Measurements from ENCODE around the gene RAB14.
A peak's percentile ranks its signal among the peaks of the same experiment; 100 is the strongest.

The RAB14 gene

GRCh38 chr9:121201738-121202533 lies at the start of gene RAB14:
TSS of gene RAB14 (minus strand) at chr9:121201869. CDS start at chr9:121193412, 8,457 bp downstream.
- DNase-seq (ENCODE audit: insufficient read length, low spot score) = peak; percentile 85
- peak; percentile 97 for FAIRE-seq

DNA sequence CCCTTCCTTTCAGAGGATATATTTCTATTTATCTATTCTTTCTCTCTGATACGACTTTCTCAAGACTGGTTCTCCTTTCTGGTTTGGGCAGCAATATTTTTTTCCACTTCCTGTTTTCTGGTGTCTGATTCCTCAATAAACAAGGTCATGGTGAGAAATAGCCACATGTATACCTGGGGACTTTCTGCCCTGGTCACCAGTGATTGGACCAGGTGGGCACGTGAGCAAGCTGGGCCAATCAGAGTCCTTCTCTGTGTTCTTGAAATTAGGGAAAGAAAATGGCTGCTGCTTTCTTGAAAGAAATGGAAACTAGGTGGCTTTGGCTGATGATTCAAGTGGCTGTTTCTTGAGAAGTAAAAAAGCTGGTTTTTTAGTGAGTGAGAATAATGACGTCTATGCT lies 47.9 kb upstream of the RAB14 start:
- DNase-seq (ENCODE audit: insufficient read length, low spot score) (no peak), FAIRE-seq (no peak)

- DNase-seq (ENCODE audit: insufficient read length, low spot score) (no peak), FAIRE-seq (no peak)
Measured at GRCh38 chr9:121246821-121247561, 45.3 kb upstream of the RAB14 start.

DNA sequence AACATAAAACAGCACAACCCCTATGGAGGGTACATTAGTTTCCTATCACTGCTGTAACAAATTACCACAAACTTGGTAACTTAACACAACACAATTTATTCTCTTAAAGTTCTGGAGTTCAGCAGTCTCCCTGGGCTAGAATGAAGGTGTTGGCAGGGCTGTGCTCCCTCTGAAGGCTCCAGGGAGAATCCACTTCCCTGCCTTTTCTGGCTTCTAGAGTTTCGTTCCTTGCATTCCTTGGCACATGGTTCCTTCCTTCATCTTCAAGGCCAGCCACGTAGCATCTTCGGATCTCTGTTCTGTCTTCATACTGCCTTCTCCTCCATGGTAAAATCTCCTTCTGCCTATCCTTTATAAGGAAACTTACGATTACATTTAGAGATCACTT lies 41.3 kb upstream of the RAB14 start:
- FAIRE-seq (no peak), DNase-seq (ENCODE audit: insufficient read length, low spot score) (no peak)

DNA sequence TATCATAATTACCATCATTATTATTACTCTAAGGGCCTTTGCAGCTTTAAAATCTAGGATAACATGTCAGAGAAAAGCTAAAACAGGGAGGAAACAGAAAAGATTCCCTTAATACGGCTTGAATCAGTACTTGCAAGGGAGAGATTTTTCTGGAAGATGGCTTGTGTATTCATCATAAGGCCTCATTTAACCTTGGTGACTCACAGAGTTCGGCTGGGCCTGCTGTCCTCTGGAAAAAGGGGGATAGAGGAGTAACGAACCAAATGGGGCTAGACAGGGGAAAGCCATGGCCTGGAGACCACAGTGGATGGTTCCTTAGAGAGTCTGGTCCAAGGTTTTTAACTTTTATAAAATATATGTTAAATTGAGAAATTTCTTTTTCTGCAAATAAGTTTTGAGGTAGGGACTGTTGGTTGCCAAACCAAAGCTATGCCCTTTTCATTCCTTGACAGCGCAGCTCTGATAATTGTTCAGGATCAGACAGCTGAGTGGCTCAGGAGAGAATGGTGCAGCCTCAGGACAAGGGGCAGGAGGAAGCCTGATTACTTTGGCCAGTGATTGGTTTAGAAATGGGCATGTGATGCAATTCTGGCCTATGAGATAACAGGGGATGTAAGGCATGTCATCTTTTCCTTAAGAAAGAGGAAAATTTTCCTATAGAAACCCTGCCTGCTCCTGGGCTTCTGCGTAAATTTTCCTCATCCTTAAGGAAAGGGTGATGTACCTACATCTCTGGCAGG lies 40.7 kb upstream of the RAB14 start:
- DNase-seq (ENCODE audit: insufficient read length, low spot score) (no peak), FAIRE-seq (no peak)

GRCh38 chr9:121240472-121241135 lies 38.9 kb upstream of the RAB14 start:
- FAIRE-seq (no peak), DNase-seq (ENCODE audit: insufficient read length, low spot score) (no peak)

- DNase-seq (ENCODE audit: insufficient read length, low spot score) (no peak), FAIRE-seq (no peak)
Measured at GRCh38 chr9:121239851-121240250, 38.2 kb upstream of the RAB14 start.

- no peak for FAIRE-seq
- no peak for DNase-seq (ENCODE audit: insufficient read length, low spot score)
Measured at GRCh38 chr9:121239071-121239470, 37.4 kb upstream of the RAB14 start.

DNA sequence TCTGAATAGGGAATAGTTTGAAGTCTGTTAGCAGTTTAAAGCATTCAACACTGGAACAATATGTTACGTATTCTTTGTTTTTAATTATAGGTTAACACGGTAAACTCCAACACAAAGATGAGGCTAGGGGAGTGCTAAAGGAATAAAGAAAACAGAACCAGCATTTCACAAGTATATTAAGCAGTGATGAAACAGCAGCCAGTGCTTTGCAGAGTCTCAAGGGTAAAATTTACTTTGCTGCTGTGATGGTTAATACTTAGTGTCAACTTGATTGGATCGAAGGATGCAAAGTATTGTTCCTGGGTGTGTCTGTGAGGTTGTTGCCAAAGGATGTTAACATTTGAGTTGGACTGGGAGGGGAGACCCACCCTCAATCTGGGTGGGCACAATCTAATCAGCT lies 36.2 kb upstream of the RAB14 start:
- FAIRE-seq (no peak), DNase-seq (ENCODE audit: insufficient read length, low spot score) (no peak)

DNA sequence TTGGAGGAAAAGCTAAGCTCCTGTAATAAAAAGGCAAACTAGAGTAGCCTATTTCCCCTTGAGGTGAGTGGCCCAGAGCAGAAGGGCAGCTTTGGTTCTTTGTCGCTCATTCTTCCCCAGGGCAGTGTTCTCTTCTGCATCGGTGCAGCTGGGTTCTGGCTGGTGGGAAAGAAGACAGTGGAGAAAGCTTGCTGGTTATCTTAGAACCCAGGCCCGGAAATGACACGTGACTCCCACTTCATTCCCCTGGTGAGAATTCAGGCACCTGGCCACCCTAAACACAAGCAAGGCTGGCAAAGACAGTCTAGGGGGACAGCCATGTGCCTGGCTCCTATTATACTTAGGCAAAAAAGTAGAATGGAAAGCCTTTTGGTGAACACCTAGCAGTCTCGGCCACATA lies 33.8 kb upstream of the RAB14 start:
- no peak for FAIRE-seq
- no peak for DNase-seq (ENCODE audit: insufficient read length, low spot score)

DNA sequence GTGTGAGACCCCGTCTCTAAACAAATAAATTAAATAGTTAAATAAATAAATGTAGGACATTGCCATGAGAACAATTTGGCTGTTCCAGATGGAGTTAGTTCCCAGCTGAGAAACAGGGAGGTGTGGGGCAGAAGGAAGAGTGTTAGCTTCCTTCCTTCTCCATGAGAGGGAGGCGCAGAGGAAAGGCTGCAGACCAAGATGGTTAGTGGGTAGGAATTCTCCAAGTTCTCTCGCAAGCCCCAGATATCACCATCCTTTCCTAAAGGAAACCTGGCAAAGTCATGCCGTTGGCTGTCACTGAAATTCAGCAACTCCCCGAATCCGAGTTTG lies 33.1 kb upstream of the RAB14 start:
- DNase-seq (ENCODE audit: insufficient read length, low spot score) (no peak), FAIRE-seq (no peak)

GRCh38 chr9:121233906-121234831 lies 32.5 kb upstream of the RAB14 start:
- no peak for FAIRE-seq
- no peak for DNase-seq (ENCODE audit: insufficient read length, low spot score)

DNA sequence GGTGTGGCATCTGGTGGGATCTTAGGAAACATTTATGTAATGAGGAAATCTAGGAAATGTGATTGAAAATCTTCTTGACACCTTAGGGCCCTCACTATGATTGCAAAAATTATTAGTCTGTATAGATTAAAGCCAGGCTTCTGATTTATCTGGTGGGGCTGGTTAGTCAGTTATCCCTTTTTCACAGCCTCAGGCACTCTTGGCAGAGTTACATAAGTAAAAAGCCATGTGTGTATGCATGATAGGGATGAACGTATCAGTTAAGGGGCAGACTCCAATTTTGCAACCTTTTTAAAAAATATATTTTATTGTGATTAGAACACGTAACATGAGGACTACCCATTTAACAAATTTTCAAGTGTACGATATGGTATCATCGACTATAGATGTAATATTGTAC lies 30.6 kb upstream of the RAB14 start:
- FAIRE-seq (no peak), DNase-seq (ENCODE audit: insufficient read length, low spot score) (no peak)

DNA sequence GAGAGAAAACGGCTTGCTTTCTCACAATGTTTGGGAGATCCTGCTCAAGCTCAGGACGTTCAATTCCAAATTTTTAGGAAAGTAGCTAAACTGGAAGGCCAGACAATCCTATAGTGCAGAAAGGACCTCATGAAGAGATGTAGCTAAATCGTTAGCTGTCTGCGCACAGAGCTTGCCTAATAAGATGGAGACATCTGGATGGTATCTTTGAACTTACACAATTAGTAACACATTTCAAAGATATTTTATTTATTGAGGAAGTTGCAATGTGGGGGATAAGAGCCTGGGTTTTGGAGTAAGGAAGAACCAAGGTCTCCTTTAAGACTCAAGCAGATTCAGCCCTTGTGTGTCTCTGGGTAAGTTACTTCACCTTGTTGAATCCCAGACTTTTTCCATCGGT lies 28.6 kb upstream of the RAB14 start:
- no peak for DNase-seq (ENCODE audit: insufficient read length, low spot score)
- FAIRE-seq = no peak

- FAIRE-seq (no peak), DNase-seq (ENCODE audit: insufficient read length, low spot score) (no peak)
Measured at GRCh38 chr9:121227862-121228261, 26.2 kb upstream of the RAB14 start.

DNA sequence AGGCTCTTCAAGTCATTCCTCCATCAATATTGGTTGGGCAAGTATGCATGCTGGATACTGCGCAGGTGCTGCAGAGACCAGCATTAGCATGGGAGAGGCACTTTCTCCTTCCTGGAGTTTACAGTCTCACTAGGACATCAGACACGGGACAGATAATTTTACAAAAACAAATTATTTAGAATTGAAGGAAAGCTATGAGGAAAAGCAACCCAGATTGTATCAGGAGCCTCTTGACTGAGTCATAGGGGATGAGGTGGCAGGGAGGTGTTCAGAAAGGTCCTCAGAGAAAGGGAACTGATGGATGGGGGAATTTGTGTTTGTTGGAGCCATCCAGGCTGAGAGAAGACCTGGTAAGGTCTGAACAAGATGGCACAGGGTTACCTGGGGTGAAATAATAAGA lies 24.5 kb upstream of the RAB14 start:
- FAIRE-seq = no peak

GRCh38 chr9:121225240-121225639 lies 23.6 kb upstream of the RAB14 start:
- DNase-seq (ENCODE audit: insufficient read length, low spot score) = no peak

More for the DNA sequence above, 24.5 kb upstream of the RAB14 start:
- no peak for DNase-seq (ENCODE audit: insufficient read length, low spot score)

DNA sequence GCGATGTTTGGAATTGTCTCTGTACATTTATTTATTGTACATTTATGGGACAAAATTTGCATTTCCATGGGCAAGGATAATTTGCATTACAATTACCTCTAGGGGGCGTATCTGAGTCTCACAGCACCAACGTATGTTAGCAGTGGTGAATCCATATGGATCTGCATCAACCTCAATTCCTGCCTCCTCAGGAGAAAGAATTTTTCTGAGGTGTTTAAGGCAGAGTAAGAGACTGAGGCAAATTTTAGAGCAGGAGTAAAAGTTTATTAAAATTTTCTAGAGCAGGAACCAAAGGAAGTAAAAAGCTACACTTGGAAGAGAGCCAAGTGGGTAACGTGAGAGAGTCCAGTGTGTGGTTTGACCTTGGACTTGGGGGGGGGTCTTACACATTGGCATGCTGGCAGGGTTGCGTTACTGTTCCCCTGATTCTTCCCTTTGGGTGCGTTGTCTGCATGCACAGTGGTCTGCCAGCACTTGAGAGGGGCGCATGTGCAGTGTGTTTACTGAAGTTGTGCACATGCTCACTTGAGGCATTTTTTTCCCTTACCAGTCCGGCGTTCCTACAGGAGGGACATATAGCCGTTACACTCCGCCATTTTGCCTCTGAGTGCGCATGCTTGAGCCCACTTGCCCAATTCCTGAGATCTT lies 21.0 kb upstream of the RAB14 start:
- DNase-seq (ENCODE audit: insufficient read length, low spot score) = no peak
- no peak for FAIRE-seq

More at GRCh38 chr9:121225240-121225639, 23.6 kb upstream of the RAB14 start:
- FAIRE-seq = no peak

- FAIRE-seq = no peak
Measured at GRCh38 chr9:121221664-121222055, 20.0 kb upstream of the RAB14 start.

More at GRCh38 chr9:121221664-121222055, 20.0 kb upstream of the RAB14 start:
- no peak for DNase-seq (ENCODE audit: insufficient read length, low spot score)
